ENCODE data around the gene NCKIPSD. TPM values are rescaled to one million over a fixed set of nuclear protein-coding genes. Genes with fewer than 3 reads are reported as not detected.

Gene NCKIPSD
- total RNA-seq, 5 donors from 2014 or later (not counting 1 experiment from before 2014, with no cell fraction given): 17.4 to 23.4 (median 20.4) TPM

GRCh38 chr3:48662753-48663488, 22.8 kb downstream of the NCKIPSD start, which contains the start of gene CELSR3:
TSS of gene CELSR3 (minus strand) at chr3:48662886. CDS start at chr3:48662634, 252 bp downstream.
- Mint-ChIP-seq H3K4me1 (peaks cover 14 to 27% (median 18%) of the 10 kb centered on the region in 3 donors), H3K27ac (peak within 1 kb of the TSS in 1 of 2 donors; percentile 27), H3K36me3 (no peaks in the 10 kb centered on the region), H3K27me3 (peaks cover 20 to 26% of the 10 kb centered on the region in 2 donors), H3K9me3 (no peaks in the 10 kb centered on the region), H3K4me3 (peak within 1 kb of the TSS; percentile 68 to 78 (median 78))
- peak in 30 of 35 experiments; percentile 21 to 78 (median 42) for DNase-seq
- H3K4me3 ChIP-seq (ENCODE audit: control insufficient read depth in 1 of 2, extremely low read depth in 1 of 2, low read length in 1 of 2): peak within 1 kb of the TSS; percentile 66 to 77
- H3K9me3 ChIP-seq: no peaks in the 10 kb centered on the region
- H3K36me3 ChIP-seq (ENCODE audit: control insufficient read depth in 2 of 2, extremely low read depth in 1 of 2, insufficient read depth in 1 of 2, low read length in 1 of 2): no peaks in the 10 kb centered on the region
- H3K27ac ChIP-seq (ENCODE audit: low read length): peak within 1 kb of the TSS; percentile 44
- peaks cover 3 to 36% of the 10 kb centered on the region in 2 experiments for H3K4me1 ChIP-seq (ENCODE audit: control insufficient read depth in 1 of 2, extremely low read depth in 1 of 2, insufficient read depth in 2 of 2, low read length in 2 of 2)
- WGBS (ENCODE audit: insufficient coverage): 4% methylated on average over 44 of the region's 52 CpGs
- peak in 3 of 4 experiments; percentile 14 to 31 (median 28) for ATAC-seq (replicated peaks in 1 of 4)
- CTCF ChIA-PET: no interaction called here
- POLR2A ChIA-PET: no interaction called here
- H3K27me3 ChIP-seq (replicated peaks in 1 of 2; ENCODE audit: control insufficient read depth in 2 of 2, extremely low read depth in 1 of 2, insufficient read depth in 2 of 2, low read length in 1 of 2): peaks cover 2 to 58% of the 10 kb centered on the region in 2 experiments

DNA sequence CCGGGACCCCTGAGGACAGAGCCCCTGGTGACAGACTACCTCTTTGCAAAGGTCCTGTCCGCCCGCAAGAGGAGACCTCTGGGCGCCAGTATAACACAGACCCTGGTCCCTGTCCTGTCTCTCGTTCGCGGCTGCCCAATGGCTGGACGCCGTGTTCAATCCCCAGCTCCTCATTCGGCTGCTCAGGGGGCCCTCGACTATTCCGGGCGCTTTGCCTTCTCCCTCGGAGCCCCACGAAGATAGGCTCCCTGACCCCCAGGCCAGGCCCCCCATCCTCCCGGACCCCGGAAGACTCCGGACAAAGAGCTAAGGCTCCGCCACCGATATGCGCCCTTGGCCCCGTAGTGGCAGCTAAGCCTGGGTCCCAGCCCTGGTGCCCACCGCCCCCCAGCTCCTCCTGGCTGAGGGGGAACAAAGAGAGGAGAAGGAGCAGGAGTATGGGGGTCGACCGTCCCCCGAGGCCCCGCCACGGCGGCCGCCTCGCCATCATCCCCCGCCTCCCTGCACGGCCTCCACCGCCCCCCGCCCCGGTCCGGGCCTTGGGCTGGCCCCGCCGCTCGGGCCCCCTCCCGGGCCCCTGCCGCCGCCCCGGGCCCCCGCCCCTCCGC, 23.5 kb downstream of the NCKIPSD start:
- Mint-ChIP-seq H3K9me3 (no peaks in the 10 kb centered on the region), H3K27ac (no peak overlapping the region), H3K36me3 (no peaks in the 10 kb centered on the region), H3K27me3 (peaks cover 20 to 26% of the 10 kb centered on the region in 2 donors), H3K4me3 (peak overlapping the region in 1 of 3 donors; percentile 78), H3K4me1 (peaks cover 14 to 31% (median 18%) of the 10 kb centered on the region in 3 donors)
- Histone ChIP-seq H3K9me3 (no peaks in the 10 kb centered on the region), H3K36me3 (ENCODE audit: control insufficient read depth in 2 of 2, extremely low read depth in 1 of 2, insufficient read depth in 1 of 2, low read length in 1 of 2) (no peaks in the 10 kb centered on the region), H3K27me3 (replicated peaks in 1 of 2; ENCODE audit: control insufficient read depth in 2 of 2, extremely low read depth in 1 of 2, insufficient read depth in 2 of 2, low read length in 1 of 2) (peaks cover 2 to 62% of the 10 kb centered on the region in 2 experiments), H3K4me3 (ENCODE audit: control insufficient read depth in 1 of 2, extremely low read depth in 1 of 2, low read length in 1 of 2) (peak overlapping the region in 1 of 2 donors; percentile 42), H3K4me1 (ENCODE audit: control insufficient read depth in 1 of 2, extremely low read depth in 1 of 2, insufficient read depth in 2 of 2, low read length in 2 of 2) (peaks cover 3 to 40% of the 10 kb centered on the region in 2 experiments), H3K27ac (ENCODE audit: low read length) (no peak overlapping the region)
- DNase-seq (no peak), ATAC-seq (replicated peaks in 1 of 4) (no peak)
- CTCF ChIA-PET: no interaction called here
- POLR2A ChIA-PET: no interaction called here
- 8% methylated on average over 23 of the region's 46 CpGs for WGBS (ENCODE audit: insufficient coverage)

DNA sequence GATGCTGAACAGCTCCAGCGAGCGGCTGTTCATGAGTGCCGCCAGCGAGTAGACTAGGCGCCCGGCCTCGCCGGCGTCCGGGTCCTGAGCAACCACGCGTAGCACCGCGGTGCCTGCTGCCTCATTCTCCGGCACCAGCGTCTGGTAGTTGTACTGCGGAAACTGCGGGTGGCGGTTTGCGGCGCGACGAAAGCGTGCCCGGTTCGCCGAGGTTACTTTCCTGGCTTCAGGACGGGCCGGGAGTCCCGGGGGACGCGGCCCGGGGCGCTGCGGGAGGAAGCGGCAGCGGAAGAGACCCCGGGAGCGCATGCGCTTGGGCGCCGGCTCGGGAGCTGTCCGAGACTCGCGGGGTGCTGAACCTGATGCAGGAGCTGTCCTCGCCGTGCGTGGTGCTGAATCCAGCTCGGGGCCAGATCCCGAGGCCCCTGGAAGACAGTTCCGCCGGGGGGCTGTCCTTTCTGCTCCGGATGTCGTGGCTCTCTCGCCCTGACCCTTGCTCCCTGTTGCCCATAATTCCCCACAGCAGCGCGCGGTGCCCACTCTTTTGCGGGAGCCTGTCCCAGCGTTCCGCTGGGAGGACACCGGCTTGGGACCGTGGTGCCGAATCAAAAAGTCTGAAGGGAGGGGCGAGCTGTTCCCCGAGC, 24.1 kb downstream of the NCKIPSD start:
- H3K4me1 ChIP-seq (ENCODE audit: control insufficient read depth in 1 of 2, extremely low read depth in 1 of 2, insufficient read depth in 2 of 2, low read length in 2 of 2): peaks cover 3 to 47% of the 10 kb centered on the region in 2 experiments
- H3K27ac ChIP-seq (ENCODE audit: low read length): no peak overlapping the region
- peak overlapping the region; percentile 34 to 42 for H3K4me3 ChIP-seq (ENCODE audit: control insufficient read depth in 1 of 2, extremely low read depth in 1 of 2, low read length in 1 of 2)
- peaks cover 2 to 65% of the 10 kb centered on the region in 2 experiments for H3K27me3 ChIP-seq (replicated peaks in 1 of 2; ENCODE audit: control insufficient read depth in 2 of 2, extremely low read depth in 1 of 2, insufficient read depth in 2 of 2, low read length in 1 of 2)
- Mint-ChIP-seq H3K27ac (no peak overlapping the region), H3K27me3 (peaks cover 20 to 26% of the 10 kb centered on the region in 2 donors), H3K4me1 (peaks cover 14 to 36% (median 24%) of the 10 kb centered on the region in 3 donors), H3K36me3 (no peaks in the 10 kb centered on the region), H3K4me3 (peak overlapping the region; percentile 13 to 54 (median 21)), H3K9me3 (no peaks in the 10 kb centered on the region)
- 4% methylated on average over 66 of the region's 67 CpGs for WGBS (ENCODE audit: insufficient coverage)
- DNase-seq (peak; percentile 35 to 86 (median 70)), ATAC-seq (replicated peaks in 1 of 4) (peak; percentile 45 to 63 (median 48))
- ChIA-PET CTCF (interaction anchor here in 1 of 2 donors (0.6 kb wide), 1 partner anchor 22 kb away, joined by 4 read pairs; no protein-coding TSS in a partner anchor), POLR2A (interaction anchor here in 1 of 2 donors (0.5 kb wide), 1 partner anchor 759 kb away, joined by 3 read pairs; no protein-coding TSS in a partner anchor)
- H3K9me3 ChIP-seq: no peaks in the 10 kb centered on the region
- no peaks in the 10 kb centered on the region for H3K36me3 ChIP-seq (ENCODE audit: control insufficient read depth in 2 of 2, extremely low read depth in 1 of 2, insufficient read depth in 1 of 2, low read length in 1 of 2)

GRCh38 chr3:48660800-48661400, 24.8 kb downstream of the NCKIPSD start:
- H3K36me3 Mint-ChIP-seq: no peaks in the 10 kb centered on the region
- H3K36me3 ChIP-seq (ENCODE audit: control insufficient read depth in 2 of 2, extremely low read depth in 1 of 2, insufficient read depth in 1 of 2, low read length in 1 of 2): no peaks in the 10 kb centered on the region
- WGBS (ENCODE audit: insufficient coverage): 68% methylated on average over 61 of the region's 61 CpGs
- peak overlapping the region in 1 of 3 donors; percentile 54 for H3K4me3 Mint-ChIP-seq
- DNase-seq (no peak), ATAC-seq (replicated peaks in 1 of 4) (no peak)
- H3K27ac Mint-ChIP-seq: no peak overlapping the region
- H3K4me1 ChIP-seq (ENCODE audit: control insufficient read depth in 1 of 2, extremely low read depth in 1 of 2, insufficient read depth in 2 of 2, low read length in 2 of 2): peaks cover 3 to 51% of the 10 kb centered on the region in 2 experiments
- peaks cover 2 to 65% of the 10 kb centered on the region in 2 experiments for H3K27me3 ChIP-seq (replicated peaks in 1 of 2; ENCODE audit: control insufficient read depth in 2 of 2, extremely low read depth in 1 of 2, insufficient read depth in 2 of 2, low read length in 1 of 2)
- CTCF ChIA-PET: no interaction called here
- peak overlapping the region in 1 of 2 donors; percentile 42 for H3K4me3 ChIP-seq (ENCODE audit: control insufficient read depth in 1 of 2, extremely low read depth in 1 of 2, low read length in 1 of 2)
- peaks cover 20 to 26% of the 10 kb centered on the region in 2 donors for H3K27me3 Mint-ChIP-seq
- no peaks in the 10 kb centered on the region for H3K9me3 Mint-ChIP-seq
- no peaks in the 10 kb centered on the region for H3K9me3 ChIP-seq
- no peak overlapping the region for H3K27ac ChIP-seq (ENCODE audit: low read length)
- POLR2A ChIA-PET: no interaction called here
- peaks cover 14 to 37% (median 25%) of the 10 kb centered on the region in 3 donors for H3K4me1 Mint-ChIP-seq

GRCh38 chr3:48656841-48657281, 28.9 kb downstream of the NCKIPSD start:
- Histone ChIP-seq H3K27ac (ENCODE audit: low read length) (peak overlapping the region; percentile 57), H3K9me3 (no peaks in the 10 kb centered on the region), H3K4me1 (ENCODE audit: control insufficient read depth in 1 of 2, extremely low read depth in 1 of 2, insufficient read depth in 2 of 2, low read length in 2 of 2) (peaks cover 0 to 37% of the 10 kb centered on the region in 2 experiments), H3K27me3 (replicated peaks in 1 of 2; ENCODE audit: control insufficient read depth in 2 of 2, extremely low read depth in 1 of 2, insufficient read depth in 2 of 2, low read length in 1 of 2) (peaks cover 2 to 38% of the 10 kb centered on the region in 2 experiments), H3K4me3 (ENCODE audit: control insufficient read depth in 1 of 2, extremely low read depth in 1 of 2, low read length in 1 of 2) (peak overlapping the region; percentile 46 to 52), H3K36me3 (ENCODE audit: control insufficient read depth in 2 of 2, extremely low read depth in 1 of 2, insufficient read depth in 1 of 2, low read length in 1 of 2) (no peaks in the 10 kb centered on the region)
- Mint-ChIP-seq H3K27ac (peak overlapping the region; percentile 34 to 65), H3K27me3 (peaks cover 12 to 16% of the 10 kb centered on the region in 2 donors), H3K36me3 (no peaks in the 10 kb centered on the region), H3K4me1 (peaks cover 0 to 26% (median 15%) of the 10 kb centered on the region in 3 donors), H3K9me3 (no peaks in the 10 kb centered on the region), H3K4me3 (peak overlapping the region; percentile 65 to 74 (median 72))
- peak in 28 of 35 experiments; percentile 15 to 55 (median 28) for DNase-seq
- ChIA-PET CTCF (interaction anchor here in 1 of 2 donors (0.6 kb wide), 1 partner anchor 497 kb away, joined by 3 read pairs; no protein-coding TSS in a partner anchor), POLR2A (no interaction called here)
- ATAC-seq (replicated peaks in 1 of 4): peak in 1 of 4 experiments; percentile 15
- 58% methylated on average over 45 of the region's 45 CpGs for whole genome bisulfite sequencing (ENCODE audit: insufficient coverage)

Data from T-cell (primary cell).